ENCODE results near the gene CYS1. TPM values are rescaled to one million over a fixed set of nuclear protein-coding genes. Genes with fewer than 3 reads are reported as not detected.

The CYS1 gene
- polyA plus RNA-seq, 3 donors = not detected

- Histone ChIP-seq H3K9ac (ENCODE audit: insufficient read depth, low read length, poor library complexity, severe bottlenecking) (no peak overlapping the region), H3K9me3 (replicated peaks in 1 of 2; ENCODE audit: control insufficient read depth in 1 of 2, insufficient read depth in 1 of 2, low read length in 2 of 2) (no peaks in the 10 kb centered on the region), H3K36me3 (replicated peaks in 1 of 2; ENCODE audit: control insufficient read depth in 1 of 2, insufficient read depth in 2 of 2, low read length in 2 of 2) (peaks cover 2 to 33% of the 10 kb centered on the region in 2 donors), H2AFZ (ENCODE audit: insufficient read depth, low read depth, low read length, poor library complexity, severe bottlenecking) (peak overlapping the region; percentile 12), H3K79me2 (ENCODE audit: insufficient read depth, low read length) (peaks cover 98% of the 10 kb centered on the region), H3K4me3 (replicated peaks in 1 of 3; ENCODE audit: low read depth in 2 of 3, low read length in 3 of 3) (no peak overlapping the region), H3K4me2 (replicated peaks; ENCODE audit: extremely low read depth, low read length, poor library complexity, severe bottlenecking) (no peak overlapping the region), H3K4me1 (ENCODE audit: control insufficient read depth in 1 of 2, insufficient read depth in 2 of 2, low read length in 2 of 2) (peaks cover 34 to 50% of the 10 kb centered on the region in 2 donors), H3K27ac (ENCODE audit: low read depth in 1 of 2, low read length in 2 of 2) (peak overlapping the region in 1 of 2 donors; percentile 49), H3K27me3 (ENCODE audit: control insufficient read depth in 2 of 2, insufficient read depth in 2 of 2, low read length in 2 of 2) (no peaks in the 10 kb centered on the region), H4K20me1 (ENCODE audit: insufficient read depth, low read length) (no peaks in the 10 kb centered on the region)
- 86% methylated on average over 3 of the region's 6 CpGs for WGBS (ENCODE audit: insufficient coverage)
- Mint-ChIP-seq H3K36me3 (peaks cover 20 to 28% of the 10 kb centered on the region in 2 donors), H3K27me3 (ENCODE audit: low read depth in 3 of 3) (no peaks in the 10 kb centered on the region), H3K9me3 (no peaks in the 10 kb centered on the region), H3K4me1 (peaks cover 58% of the 10 kb centered on the region), H3K27ac (peak overlapping the region in 6 of 7 donors; percentile 3 to 94 (median 76)), H3K4me3 (no peak overlapping the region)
- TF ChIP-seq CTCF (IDR thresholded peaks at IDR 0.05) = no peak
- intact Hi-C loops (cut with micrococcal nuclease) = loop anchor here (2.0 to 10.0 kb wide), 3 partner anchors 149 to 309 kb away; partner anchors contain the start of gene HPCAL1 (in 1 of the 2)
- DNase-seq = no peak
These were observed 45.8 kb upstream of the CYS1 start for GRCh38 chr2:10125842-10126631.

GRCh38 chr2:10124538-10125045 lies 44.4 kb upstream of the CYS1 start:
- H3K9ac ChIP-seq (ENCODE audit: insufficient read depth, low read length, poor library complexity, severe bottlenecking) = no peak overlapping the region
- H3K27ac ChIP-seq (ENCODE audit: low read depth in 1 of 2, low read length in 2 of 2) = peak overlapping the region; percentile 48 to 58

More at GRCh38 chr2:10124538-10125045, 44.4 kb upstream of the CYS1 start:
- H4K20me1 ChIP-seq (ENCODE audit: insufficient read depth, low read length) = no peaks in the 10 kb centered on the region
- H3K4me3 Mint-ChIP-seq = peak overlapping the region in 1 of 2 donors; percentile 30
- H3K4me1 Mint-ChIP-seq = peaks cover 64% of the 10 kb centered on the region
- no peaks in the 10 kb centered on the region for H3K9me3 ChIP-seq (replicated peaks in 1 of 2; ENCODE audit: control insufficient read depth in 1 of 2, insufficient read depth in 1 of 2, low read length in 2 of 2)
- peaks cover 11 to 16% of the 10 kb centered on the region in 2 donors for H3K36me3 Mint-ChIP-seq
- peak overlapping the region in 1 of 3 experiments; percentile 45 for H3K4me3 ChIP-seq (replicated peaks in 1 of 3; ENCODE audit: low read depth in 2 of 3, low read length in 3 of 3)
- no peaks in the 10 kb centered on the region for H3K27me3 Mint-ChIP-seq (ENCODE audit: low read depth in 3 of 3)
- peak; percentile 58 to 70 (median 68) for DNase-seq
- intact Hi-C loops (cut with micrococcal nuclease) = loop anchor here (2.0 to 10.0 kb wide), 6 partner anchors 150 to 323 kb away; partner anchors contain the start of genes HPCAL1 (in 2 of the 2) and ODC1 (in 1 of the 2)
- TF ChIP-seq CTCF (IDR thresholded peaks at IDR 0.05) = peak; percentile 80
- peak overlapping the region; percentile 47 to 95 (median 92) for H3K27ac Mint-ChIP-seq
- H3K9me3 Mint-ChIP-seq = no peaks in the 10 kb centered on the region
- H3K79me2 ChIP-seq (ENCODE audit: insufficient read depth, low read length) = peaks cover 96% of the 10 kb centered on the region
- H3K27me3 ChIP-seq (ENCODE audit: control insufficient read depth in 2 of 2, insufficient read depth in 2 of 2, low read length in 2 of 2) = no peaks in the 10 kb centered on the region
- H3K4me1 ChIP-seq (ENCODE audit: control insufficient read depth in 1 of 2, insufficient read depth in 2 of 2, low read length in 2 of 2) = peaks cover 44 to 64% of the 10 kb centered on the region in 2 donors
- H2AFZ ChIP-seq (ENCODE audit: insufficient read depth, low read depth, low read length, poor library complexity, severe bottlenecking) = no peak overlapping the region
- peak overlapping the region; percentile 100 for H3K4me2 ChIP-seq (replicated peaks; ENCODE audit: extremely low read depth, low read length, poor library complexity, severe bottlenecking)
- no CpG with 5 or more reads among the region's 5 CpGs for WGBS (ENCODE audit: insufficient coverage)
- peaks cover 0 to 25% of the 10 kb centered on the region in 2 donors for H3K36me3 ChIP-seq (replicated peaks in 1 of 2; ENCODE audit: control insufficient read depth in 1 of 2, insufficient read depth in 2 of 2, low read length in 2 of 2)

Data from CD14-positive monocyte (primary cell).